ENCODE data around the gene KCTD15. TPM values are rescaled to one million over a fixed set of nuclear protein-coding genes. Genes with fewer than 3 reads are reported as not detected.

The KCTD15 gene
- polyA plus RNA-seq, 3 donors, result 1.6 to 43.2 (median 2.1) TPM

- intact Hi-C loops (cut with micrococcal nuclease), result no loop called here
- Mint-ChIP-seq H3K36me3 (no peaks in the 10 kb centered on the region), H3K27me3 (ENCODE audit: low read depth in 3 of 3) (peaks cover 1 to 22% (median 2%) of the 10 kb centered on the region in 3 donors), H3K4me3 (no peak overlapping the region), H3K4me1 (no peaks in the 10 kb centered on the region), H3K27ac (no peak overlapping the region), H3K9me3 (peaks cover 0 to 1% (median 0%) of the 10 kb centered on the region in 7 donors)
- Histone ChIP-seq H3K4me1 (ENCODE audit: control insufficient read depth in 1 of 2, insufficient read depth in 2 of 2, low read length in 2 of 2) (no peaks in the 10 kb centered on the region), H3K36me3 (replicated peaks in 1 of 2; ENCODE audit: control insufficient read depth in 1 of 2, insufficient read depth in 2 of 2, low read length in 2 of 2) (no peaks in the 10 kb centered on the region), H3K27ac (ENCODE audit: low read depth in 1 of 2, low read length in 2 of 2) (no peak overlapping the region), H4K20me1 (ENCODE audit: insufficient read depth, low read length) (no peaks in the 10 kb centered on the region), H3K4me2 (replicated peaks; ENCODE audit: extremely low read depth, low read length, poor library complexity, severe bottlenecking) (no peak overlapping the region), H3K4me3 (replicated peaks in 1 of 3; ENCODE audit: low read depth in 2 of 3, low read length in 3 of 3) (no peak overlapping the region), H3K79me2 (ENCODE audit: insufficient read depth, low read length) (no peaks in the 10 kb centered on the region), H2AFZ (ENCODE audit: insufficient read depth, low read depth, low read length, poor library complexity, severe bottlenecking) (no peak overlapping the region), H3K27me3 (ENCODE audit: control insufficient read depth in 2 of 2, insufficient read depth in 2 of 2, low read length in 2 of 2) (no peaks in the 10 kb centered on the region), H3K9me3 (replicated peaks in 1 of 2; ENCODE audit: control insufficient read depth in 1 of 2, insufficient read depth in 1 of 2, low read length in 2 of 2) (no peaks in the 10 kb centered on the region), H3K9ac (ENCODE audit: insufficient read depth, low read length, poor library complexity, severe bottlenecking) (no peak overlapping the region)
- 100% methylated on average over 2 of the region's 3 CpGs for WGBS (ENCODE audit: insufficient coverage)
- no peak for TF ChIP-seq CTCF (IDR thresholded peaks at IDR 0.05)
- no peak for DNase-seq
Measured at GRCh38 chr19:33861950-33862349, 65.3 kb downstream of the KCTD15 start.

DNA sequence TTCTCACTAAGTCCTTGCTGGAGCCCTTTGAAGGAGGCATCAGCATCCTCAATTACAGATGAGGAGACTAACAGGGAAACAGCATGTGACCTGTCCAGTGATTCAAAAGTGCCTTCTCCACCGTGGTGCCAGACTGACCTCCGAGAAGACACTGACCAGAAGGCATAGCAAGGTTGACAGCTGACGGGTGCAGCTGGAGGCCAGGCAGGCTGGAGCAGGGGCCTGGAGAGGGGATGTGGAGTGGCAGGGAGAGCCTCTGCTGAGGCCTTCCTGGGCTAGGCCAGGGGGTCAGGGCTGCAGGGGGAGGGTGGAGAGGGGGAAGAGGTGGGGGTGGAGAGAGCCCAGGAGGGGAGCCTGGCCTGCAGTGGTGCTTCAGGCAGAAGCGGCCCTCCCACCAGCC lies 66.3 kb downstream of the KCTD15 start:
- Histone ChIP-seq H3K79me2 (ENCODE audit: insufficient read depth, low read length) (no peaks in the 10 kb centered on the region), H3K27me3 (ENCODE audit: control insufficient read depth in 2 of 2, insufficient read depth in 2 of 2, low read length in 2 of 2) (no peaks in the 10 kb centered on the region), H3K4me2 (replicated peaks; ENCODE audit: extremely low read depth, low read length, poor library complexity, severe bottlenecking) (no peak overlapping the region), H3K27ac (ENCODE audit: low read depth in 1 of 2, low read length in 2 of 2) (no peak overlapping the region), H3K4me3 (replicated peaks in 1 of 3; ENCODE audit: low read depth in 2 of 3, low read length in 3 of 3) (no peak overlapping the region), H3K36me3 (replicated peaks in 1 of 2; ENCODE audit: control insufficient read depth in 1 of 2, insufficient read depth in 2 of 2, low read length in 2 of 2) (no peaks in the 10 kb centered on the region), H3K9me3 (replicated peaks in 1 of 2; ENCODE audit: control insufficient read depth in 1 of 2, insufficient read depth in 1 of 2, low read length in 2 of 2) (no peaks in the 10 kb centered on the region), H3K4me1 (ENCODE audit: control insufficient read depth in 1 of 2, insufficient read depth in 2 of 2, low read length in 2 of 2) (no peaks in the 10 kb centered on the region), H2AFZ (ENCODE audit: insufficient read depth, low read depth, low read length, poor library complexity, severe bottlenecking) (no peak overlapping the region), H4K20me1 (ENCODE audit: insufficient read depth, low read length) (no peaks in the 10 kb centered on the region), H3K9ac (ENCODE audit: insufficient read depth, low read length, poor library complexity, severe bottlenecking) (no peak overlapping the region)
- Mint-ChIP-seq H3K27ac (no peak overlapping the region), H3K27me3 (ENCODE audit: low read depth in 3 of 3) (peaks cover 0 to 16% (median 4%) of the 10 kb centered on the region in 3 donors), H3K4me3 (no peak overlapping the region), H3K9me3 (peaks cover 0 to 1% (median 0%) of the 10 kb centered on the region in 7 donors), H3K4me1 (no peaks in the 10 kb centered on the region), H3K36me3 (no peaks in the 10 kb centered on the region)
- intact Hi-C loops (cut with micrococcal nuclease), result no loop called here
- no peak for TF ChIP-seq CTCF (IDR thresholded peaks at IDR 0.05)
- no peak for DNase-seq
- WGBS (ENCODE audit: insufficient coverage), result 91% methylated on average over 4 of the region's 4 CpGs
